Endothelial cell of umbilical vein (primary cell): ENCODE measurements around the gene ATP13A4. TPM values are rescaled to one million over a fixed set of nuclear protein-coding genes. Genes with fewer than 3 reads are reported as not detected.

Experiments used
- BruUV-seq: library from RNA; stranded (reverse); fragments of 400-500 nt; replicated peaks from 2 replicates; lab custom pipeline; 2021; lab: Mats Ljungman, UMichigan
- CTCF ChIA-PET: fragments of 300-600, 350-600 bp; sonication (Branson Sonifier 250); formaldehyde crosslinking; loops from one replicate; lab custom pipeline; 2021; ENCODE audit warnings: antibody characterized with exemption, inconsistent platforms; lab: Charles Lee
- POLR2A ChIA-PET: fragments of 300-600, 350-600 bp; sonication (Branson Sonifier 250); formaldehyde crosslinking; loops from one replicate; lab custom pipeline; 2021; ENCODE audit warnings: antibody characterized with exemption, inconsistent platforms; lab: Charles Lee
- DNase-seq: peaks from one replicate; pipeline ENCODE4 v3.0.0-alpha.2; 2011; ENCODE audit warnings: low read depth, low spot score
- FAIRE-seq: peaks from 2 replicates; lab custom pipeline; 2011; peaks lifted over from hg19 to GRCh38; lab: Jason Lieb, UNC
- H2AFZ ChIP-seq: 2 replicates; pipeline ENCODE4 v1.6.0; 2012; ENCODE audit warnings: low read depth, low read length, control low read depth, inconsistent platforms
- H3K27ac ChIP-seq: 2 replicates; pipeline ENCODE4 v1.5.1; 2011; ENCODE audit warnings: low read depth, mild to moderate bottlenecking, control low read depth, low read length, moderate library complexity; ENCODE audit not compliant: insufficient read depth
- H3K27me3 ChIP-seq, 2 experiments: 2 replicates each; pipeline versions ENCODE4 v1.6.0 to v1.6.1; 2011; ENCODE audit warnings: low read length in 2 of 2, mixed read lengths in 1 of 2; ENCODE audit not compliant: control insufficient read depth in 2 of 2, insufficient read depth in 2 of 2
- H3K36me3 ChIP-seq, 2 experiments: 2 replicates in 1 of 2; 3 replicates in 1 of 2; pipeline ENCODE4 v1.5.1; 2011; ENCODE audit warnings: low read length in 2 of 2, mild to moderate bottlenecking in 1 of 2, moderate library complexity in 1 of 2; ENCODE audit not compliant: control insufficient read depth in 2 of 2, insufficient read depth in 2 of 2; ENCODE audit errors: extremely low read depth in 1 of 2
- H3K4me1 ChIP-seq: 3 replicates; pipeline ENCODE4 v1.5.1; 2011; ENCODE audit warnings: mild to moderate bottlenecking, low read length; ENCODE audit not compliant: control insufficient read depth, insufficient read depth; ENCODE audit errors: extremely low read depth
- H3K4me2 ChIP-seq: 2 replicates; pipeline ENCODE4 v1.6.1; 2011; ENCODE audit warnings: low read length, control low read depth, mixed read lengths; ENCODE audit not compliant: insufficient read depth
- H3K4me3 ChIP-seq, 3 experiments: fragments of 200-600 bp in 1 of 3; sonication (generic), shearing (Covaris generic) in 1 of 3; replicated peaks in 1 of 3; 2 replicates each; pipeline ENCODE4 v1.5.1; 2011 to 2016; ENCODE audit warnings: control low read depth in 3 of 3, low read length in 3 of 3, mild to moderate bottlenecking in 2 of 3, inconsistent platforms in 1 of 3, low read depth in 1 of 3, moderate library complexity in 1 of 3; ENCODE audit not compliant: insufficient read depth in 1 of 3
- H3K79me2 ChIP-seq: 2 replicates; pipeline ENCODE4 v1.6.0; 2012; ENCODE audit warnings: low read length, inconsistent platforms; ENCODE audit not compliant: control insufficient read depth, insufficient read depth
- H3K9ac ChIP-seq: replicated peaks from 2 replicates; pipeline ENCODE3; 2011; ENCODE audit warnings: low read length, control low read depth; ENCODE audit not compliant: insufficient read depth; ENCODE audit errors: extremely low read depth
- H3K9me1 ChIP-seq: replicated peaks from 3 replicates; pipeline ENCODE4 v1.6.0; 2011; ENCODE audit warnings: mild to moderate bottlenecking, low read length; ENCODE audit not compliant: control insufficient read depth, insufficient read depth; ENCODE audit errors: extremely low read depth
- H3K9me3 ChIP-seq: replicated peaks from 2 replicates; pipeline ENCODE4 v1.5.1; 2012; ENCODE audit warnings: low read length, inconsistent platforms; ENCODE audit not compliant: control insufficient read depth, insufficient read depth
- H4K20me1 ChIP-seq: replicated peaks from 2 replicates; pipeline ENCODE3; 2011; ENCODE audit warnings: mild to moderate bottlenecking, low read length; ENCODE audit not compliant: control insufficient read depth, insufficient read depth; ENCODE audit errors: extremely low read depth
- EZH2 ChIP-seq: IDR thresholded peaks from 2 replicates; pipeline ENCODE4 v1.6.1; 2012; ENCODE audit warnings: borderline replicate concordance, low read depth, mild to moderate bottlenecking, moderate library complexity, low read length, inconsistent platforms; ENCODE audit not compliant: severe bottlenecking
- FOS ChIP-seq: IDR thresholded peaks from 2 replicates; pipeline ENCODE4 v1.6.1; 2011; ENCODE audit warnings: mild to moderate bottlenecking, low read length, moderate library complexity, borderline replicate concordance; ENCODE audit not compliant: insufficient read depth
- GATA2 ChIP-seq: IDR thresholded peaks from 2 replicates; pipeline ENCODE4 v1.7.0; 2011; ENCODE audit warnings: low read depth, mild to moderate bottlenecking, moderate library complexity, mixed read lengths, low read length; ENCODE audit not compliant: insufficient read length, insufficient read depth
- JUN ChIP-seq: IDR thresholded peaks from 2 replicates; pipeline ENCODE4 v1.6.1; 2011; ENCODE audit warnings: borderline replicate concordance, low read depth; ENCODE audit not compliant: insufficient read length, insufficient read depth
- MYC ChIP-seq: IDR thresholded peaks from one replicate; pipeline ENCODE4 v1.6.1; 2011; ENCODE audit warnings: mild to moderate bottlenecking, low read depth, low read length
- POLR2A ChIP-seq: IDR thresholded peaks from 2 replicates; pipeline ENCODE4 v1.6.1; 2012; ENCODE audit warnings: low read depth, mild to moderate bottlenecking, control low read depth, low read length
- POLR2AphosphoS5 ChIP-seq: IDR thresholded peaks from 2 replicates; pipeline ENCODE4 v1.6.1; 2012; ENCODE audit warnings: low read depth, mild to moderate bottlenecking, control low read depth, low read length, moderate library complexity; ENCODE audit not compliant: insufficient read depth
- dilution Hi-C: fragments of 300-500 bp; cut with MboI; formaldehyde crosslinking; loops from one replicate; pipeline ENCODE4 v1.15.0; 2019; ENCODE audit warnings: low sequenced_read_pairs; ENCODE audit not compliant: extremely low pct_ligation_motif_present
- intact Hi-C: fragments of 100-400 bp; cut with micrococcal nuclease; formaldehyde crosslinking; loops from one replicate; pipeline ENCODE4 v1.10.0; 2022
- polyA plus RNA-seq, 4 experiments: library from polyadenylated mRNA; depleted of rRNA in 3 of 4; stranded (reverse) in 3 of 4; unstranded in 1 of 4; fragments of >200 nt; gene quantifications; 2 replicates each; pipeline versions ENCODE4 v1.2.1 to v1.2.3, GENCODE V29; 2011 to 2012; ENCODE audit warnings: missing spikeins in 1 of 4
- total RNA-seq: library from RNA; stranded (reverse); gene quantifications from 2 replicates; pipeline ENCODE4 v1.2.3, GENCODE V29; 2021
- TF ChIP-seq, protein P1 (sequence below): IDR thresholded peaks from 2 replicates; pipeline ENCODE4 v1.6.1; 2011; ENCODE audit not compliant: insufficient read depth, insufficient read length
- TF ChIP-seq, protein P2 (sequence below), 2 donors: IDR thresholded peaks; 1 replicate in 1 of 2; 2 replicates in 1 of 2; pipeline ENCODE4 v1.5.1; 2011; ENCODE audit warnings: low read length in 2 of 2, mild to moderate bottlenecking in 2 of 2, moderate library complexity in 2 of 2, control low read depth in 1 of 2, inconsistent platforms in 1 of 2, low read depth in 1 of 2; ENCODE audit not compliant: insufficient read depth in 1 of 2; ENCODE audit errors: extremely low read depth in 1 of 2

The ATP13A4 gene
- total and polyA plus RNA-seq, 2 donors (not counting 3 experiments of a cell fraction or from before 2014, with no cell fraction given): not detected

GRCh38 chr3:193506921-193507320, 47.8 kb downstream of the ATP13A4 start:
- Histone ChIP-seq H3K27me3 (no peaks in the 10 kb centered on the region), H3K4me3 (no peak overlapping the region), H3K27ac (no peak overlapping the region), H3K9me3 (no peaks in the 10 kb centered on the region), H3K9me1 (no peaks in the 10 kb centered on the region), H4K20me1 (no peaks in the 10 kb centered on the region), H3K79me2 (no peaks in the 10 kb centered on the region), H3K36me3 (no peaks in the 10 kb centered on the region), H3K4me1 (no peaks in the 10 kb centered on the region), H3K9ac (no peak overlapping the region), H3K4me2 (no peak overlapping the region), H2AFZ (no peak overlapping the region)
- ChIA-PET POLR2A (no interaction called here), CTCF (no interaction called here)
- DNase-seq: no peak
- TF ChIP-seq, protein P1, sequence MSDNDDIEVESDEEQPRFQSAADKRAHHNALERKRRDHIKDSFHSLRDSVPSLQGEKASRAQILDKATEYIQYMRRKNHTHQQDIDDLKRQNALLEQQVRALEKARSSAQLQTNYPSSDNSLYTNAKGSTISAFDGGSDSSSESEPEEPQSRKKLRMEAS: no peak
- no peak for TF ChIP-seq EZH2
- no peak for TF ChIP-seq MYC
- TF ChIP-seq, protein P2, sequence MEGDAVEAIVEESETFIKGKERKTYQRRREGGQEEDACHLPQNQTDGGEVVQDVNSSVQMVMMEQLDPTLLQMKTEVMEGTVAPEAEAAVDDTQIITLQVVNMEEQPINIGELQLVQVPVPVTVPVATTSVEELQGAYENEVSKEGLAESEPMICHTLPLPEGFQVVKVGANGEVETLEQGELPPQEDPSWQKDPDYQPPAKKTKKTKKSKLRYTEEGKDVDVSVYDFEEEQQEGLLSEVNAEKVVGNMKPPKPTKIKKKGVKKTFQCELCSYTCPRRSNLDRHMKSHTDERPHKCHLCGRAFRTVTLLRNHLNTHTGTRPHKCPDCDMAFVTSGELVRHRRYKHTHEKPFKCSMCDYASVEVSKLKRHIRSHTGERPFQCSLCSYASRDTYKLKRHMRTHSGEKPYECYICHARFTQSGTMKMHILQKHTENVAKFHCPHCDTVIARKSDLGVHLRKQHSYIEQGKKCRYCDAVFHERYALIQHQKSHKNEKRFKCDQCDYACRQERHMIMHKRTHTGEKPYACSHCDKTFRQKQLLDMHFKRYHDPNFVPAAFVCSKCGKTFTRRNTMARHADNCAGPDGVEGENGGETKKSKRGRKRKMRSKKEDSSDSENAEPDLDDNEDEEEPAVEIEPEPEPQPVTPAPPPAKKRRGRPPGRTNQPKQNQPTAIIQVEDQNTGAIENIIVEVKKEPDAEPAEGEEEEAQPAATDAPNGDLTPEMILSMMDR (IDR thresholded peaks at IDR 0.05; ENCODE audit: extremely low read depth in 1 of 2, insufficient read depth in 1 of 2, low read depth in 1 of 2, low read length in 2 of 2): no peak
- no peak for TF ChIP-seq JUN
- no peak for FAIRE-seq
- no TSS peak for BruUV-seq
- dilution Hi-C loops: no loop called here
- intact Hi-C loops: no loop called here

DNA sequence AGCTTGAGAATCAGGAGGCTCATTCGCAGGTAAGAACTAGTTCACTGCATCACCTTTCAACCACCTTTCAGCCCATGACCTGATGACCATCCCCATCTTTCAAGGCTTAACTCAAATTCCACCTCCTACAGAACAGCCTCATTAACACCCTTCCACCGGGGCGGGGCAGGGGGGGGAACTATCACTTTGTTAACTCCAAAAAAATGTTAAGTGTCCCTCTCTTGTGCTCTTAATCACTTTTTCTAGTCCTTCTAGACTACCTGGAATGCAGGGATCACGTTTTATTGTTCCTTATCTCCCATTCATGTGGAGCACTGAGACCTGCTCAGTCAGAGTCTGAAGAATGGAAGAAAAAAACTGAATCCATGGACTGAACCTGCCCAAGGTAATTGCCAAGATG, 51.8 kb downstream of the ATP13A4 start:
- Histone ChIP-seq H3K36me3 (no peaks in the 10 kb centered on the region), H3K9me3 (no peaks in the 10 kb centered on the region), H3K79me2 (no peaks in the 10 kb centered on the region), H3K27ac (no peak overlapping the region), H3K27me3 (peaks cover 0 to 4% of the 10 kb centered on the region in 2 experiments), H2AFZ (no peak overlapping the region), H3K4me3 (no peak overlapping the region), H3K4me2 (no peak overlapping the region), H3K9ac (no peak overlapping the region), H4K20me1 (no peaks in the 10 kb centered on the region), H3K4me1 (no peaks in the 10 kb centered on the region), H3K9me1 (no peaks in the 10 kb centered on the region)
- intact Hi-C loops: no loop called here
- dilution Hi-C loops: no loop called here
- DNase-seq (no peak), FAIRE-seq (no peak)
- TF ChIP-seq, protein P2 (IDR thresholded peaks at IDR 0.05; ENCODE audit: extremely low read depth in 1 of 2, insufficient read depth in 1 of 2, low read depth in 1 of 2, low read length in 2 of 2): no peak
- no peak for TF ChIP-seq POLR2A
- no peak for TF ChIP-seq MYC
- no peak for TF ChIP-seq GATA2
- TF ChIP-seq FOS: no peak
- TF ChIP-seq, protein P1: no peak
- TF ChIP-seq POLR2AphosphoS5: no peak
- TF ChIP-seq EZH2: no peak
- no peak for TF ChIP-seq JUN
- ChIA-PET CTCF (interaction anchor here (0.5 kb wide), 1 partner anchor 35 kb away, joined by 3 read pairs; no protein-coding TSS in a partner anchor), POLR2A (no interaction called here)
- BruUV-seq: no TSS peak
